ENCODE data around the gene GMEB2.

Gene GMEB2

DNA sequence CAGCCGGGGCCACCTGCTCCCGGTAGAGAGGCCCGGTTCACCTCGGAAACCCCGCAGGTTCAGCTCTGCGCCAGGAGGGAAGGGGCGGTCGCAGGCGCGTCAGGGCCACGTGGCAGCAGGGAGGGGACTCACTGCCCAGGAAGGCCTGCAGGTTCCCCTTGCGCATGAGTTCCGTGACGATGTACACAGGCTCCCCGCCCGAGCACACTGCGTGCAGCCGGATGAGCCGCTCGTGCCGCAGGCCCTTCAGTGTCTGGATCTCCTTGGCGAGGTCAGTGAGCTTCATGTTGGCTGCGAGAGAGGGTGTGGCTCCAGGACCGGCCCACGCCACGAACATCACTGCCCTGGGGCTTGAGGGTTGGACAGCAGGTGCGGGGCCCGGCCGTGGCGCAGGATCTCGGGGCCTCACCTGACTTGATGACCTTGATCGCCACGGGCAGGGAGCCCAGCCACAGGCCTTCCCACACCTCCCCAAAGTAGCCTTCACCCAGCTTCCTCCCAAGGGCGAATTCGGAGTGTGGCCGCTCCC, 84.8 kb downstream of the GMEB2 start:
- no peak for DNase-seq

DNA sequence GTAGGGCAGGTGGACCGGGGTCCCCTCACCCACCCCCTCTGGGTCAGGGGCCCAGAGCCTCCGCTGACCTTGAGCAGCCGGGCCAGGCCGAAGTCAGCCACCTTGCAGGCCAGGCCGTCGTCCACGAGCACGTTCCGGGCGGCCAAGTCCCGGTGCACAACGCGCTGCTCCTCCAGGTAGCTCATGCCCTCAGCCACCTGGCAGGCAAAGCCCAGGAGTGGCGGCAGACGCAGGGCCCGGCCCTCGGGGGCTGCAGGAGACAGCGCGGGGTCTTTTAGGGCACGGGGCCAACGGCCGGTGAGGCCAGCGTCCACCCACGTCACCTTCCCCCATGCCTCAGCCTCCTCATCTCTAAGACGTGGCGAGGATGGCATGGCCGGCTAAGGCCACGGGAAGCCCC, 85.5 kb downstream of the GMEB2 start:
- no peak for DNase-seq

DNA sequence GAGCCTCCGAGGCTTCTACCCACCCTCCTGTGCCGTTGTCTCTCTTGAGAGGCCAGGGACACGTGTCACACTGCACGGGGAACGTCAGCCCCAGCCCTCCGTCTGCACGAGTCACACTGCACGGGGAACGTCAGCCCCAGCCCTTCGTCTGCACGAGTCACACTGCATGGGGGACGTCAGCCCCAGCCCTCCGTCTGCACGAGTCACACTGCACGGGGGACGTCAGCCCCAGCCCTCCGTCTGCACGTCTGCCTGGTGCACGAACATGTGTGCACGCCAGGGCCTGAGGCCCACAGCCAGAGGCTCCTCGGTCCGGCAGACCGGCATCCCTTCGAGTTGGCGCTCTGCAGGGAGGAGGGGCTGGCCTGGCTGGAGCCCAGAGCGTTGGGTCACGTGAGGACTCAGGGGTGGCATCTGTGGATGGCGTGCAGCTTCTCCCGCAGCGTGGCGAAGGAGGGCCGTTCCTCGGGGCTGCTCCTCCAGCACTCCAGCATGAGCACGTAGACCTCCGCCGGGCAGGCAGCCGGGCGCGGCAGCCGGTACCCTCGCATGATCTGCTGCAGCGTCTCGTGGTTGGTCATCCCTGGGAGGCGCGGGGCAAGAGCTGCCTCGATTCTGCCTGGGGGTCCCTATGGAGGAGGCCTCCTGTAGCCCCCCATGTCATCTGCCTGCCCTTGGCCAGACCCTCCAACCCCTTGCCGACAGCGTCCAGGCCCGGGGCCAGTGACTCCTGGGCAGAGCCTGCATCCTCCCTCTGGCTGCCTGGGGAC, 86.3 kb downstream of the GMEB2 start:
- DNase-seq = no peak

DNA sequence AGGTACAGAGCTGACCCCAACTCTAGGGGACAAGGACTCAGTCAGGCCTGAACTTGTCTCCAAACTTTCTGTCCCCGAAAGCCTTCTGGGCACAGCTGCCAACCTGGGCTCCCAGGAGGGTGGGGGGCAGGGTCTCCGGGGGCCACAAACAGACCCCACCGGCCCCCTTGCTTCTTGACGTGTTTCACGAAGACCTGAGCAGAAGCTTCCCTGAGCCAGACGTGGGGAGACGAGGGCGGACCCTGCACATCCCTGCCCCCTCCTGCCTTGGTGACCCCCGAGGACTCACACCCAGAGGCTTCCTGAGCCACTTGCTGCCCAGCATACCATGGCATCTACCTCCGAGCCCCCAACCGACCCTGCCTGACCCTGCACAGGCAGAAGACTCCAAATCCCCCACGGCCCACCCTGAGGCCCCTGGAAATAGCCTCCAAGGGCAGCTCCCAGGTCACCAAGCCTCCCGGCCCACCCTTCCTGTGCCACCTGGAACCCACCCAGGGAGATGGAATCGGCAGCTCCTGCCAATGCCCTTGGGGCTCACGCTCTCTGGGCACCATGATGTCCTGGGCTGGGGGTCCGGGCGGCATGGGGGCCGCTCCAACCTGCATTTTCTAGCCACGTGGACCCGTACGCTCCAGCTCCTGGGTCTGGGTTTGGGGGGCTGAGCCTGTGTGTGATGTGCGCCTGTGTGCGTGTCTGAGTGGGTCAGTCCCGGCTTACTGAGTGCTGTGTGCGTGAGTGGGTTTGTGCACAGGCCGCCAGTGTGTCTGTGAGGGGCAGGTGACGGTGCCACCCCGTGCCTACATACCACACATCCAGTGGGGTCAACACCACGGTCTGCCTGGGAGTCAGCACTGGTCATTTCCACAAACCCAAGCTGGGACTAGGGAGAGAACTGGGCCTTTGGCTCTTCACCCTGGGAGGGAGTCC, 87.2 kb downstream of the GMEB2 start:
- DNase-seq = no peak

DNA sequence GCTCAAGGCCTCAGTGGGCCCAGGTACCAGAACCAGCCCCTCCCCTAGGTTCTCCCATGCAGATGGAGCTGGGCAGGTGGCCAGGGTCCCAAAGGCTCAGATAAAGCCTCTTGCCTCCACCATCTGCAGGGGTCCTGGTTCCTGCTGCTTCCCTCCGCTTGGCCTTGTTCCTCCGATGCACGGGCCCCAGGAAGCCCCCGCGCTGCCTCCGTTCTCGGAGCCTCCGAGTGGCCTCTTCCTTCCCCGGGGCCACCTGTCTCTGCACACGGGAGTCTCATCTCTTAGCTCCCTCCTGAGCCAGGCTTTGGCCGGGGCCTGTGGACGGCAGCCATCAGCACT, 87.8 kb downstream of the GMEB2 start:
- DNase-seq = no peak

DNA sequence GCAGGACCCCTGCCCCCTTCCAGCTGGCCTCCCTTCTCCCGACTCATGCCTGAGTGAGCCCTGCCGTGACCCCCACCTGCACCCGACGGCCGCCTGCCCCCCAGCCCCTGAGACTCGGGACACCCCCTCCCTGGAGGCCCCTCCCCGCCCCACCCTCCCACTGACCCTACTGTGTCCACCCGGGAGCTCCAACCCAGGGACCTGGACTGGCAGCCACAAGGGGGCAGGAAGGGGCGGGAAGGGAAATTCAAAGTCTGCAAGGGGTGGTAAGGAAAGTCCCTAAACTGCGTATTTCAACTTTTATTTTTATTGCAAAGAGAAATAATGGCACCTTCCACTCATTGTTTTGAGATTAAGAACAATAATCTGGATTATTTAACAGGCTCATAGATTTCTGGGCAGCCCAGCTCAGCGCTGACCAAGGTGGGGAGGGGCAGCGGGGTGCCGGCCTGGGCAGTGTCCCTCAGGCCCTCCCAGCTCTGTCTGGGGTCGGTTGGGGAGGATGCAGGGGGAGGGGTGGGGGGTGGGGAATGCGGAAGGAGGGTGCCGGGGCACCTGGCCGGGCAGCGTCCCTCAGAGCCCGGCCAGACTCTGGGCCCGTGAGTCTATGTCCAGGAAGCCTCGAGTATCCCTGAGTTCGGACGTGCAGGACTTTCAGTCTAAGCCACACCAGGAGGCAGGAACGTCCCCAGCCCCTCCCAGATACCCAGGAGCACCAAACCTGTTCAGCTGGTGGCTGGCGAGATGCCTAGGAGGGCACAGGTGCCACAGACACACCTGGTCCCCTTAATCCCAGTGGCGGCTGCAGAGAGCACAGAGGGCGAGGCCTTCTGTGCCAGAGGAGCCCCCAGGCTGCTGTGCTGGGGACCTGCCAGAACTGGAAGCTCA, 88.5 kb downstream of the GMEB2 start:
- DNase-seq = peak; percentile 73

Data from NCI-H2029 (cell line).